ENCODE data around the gene ZBTB4.
A peak's percentile ranks its signal among the peaks of the same experiment; 100 is the strongest.
"Not testable (repeated sequence)": the region's sequence is repeated elsewhere in the genome, so short reads cannot be mapped to it uniquely, and the experiment has no call there.

ZBTB4 gene

GRCh38 chr17:7496470-7497183 lies 17.2 kb upstream of the ZBTB4 start:
- DNase-seq (ENCODE audit: low read depth in 1 of 2, low spot score in 1 of 2) = no peak

GRCh38 chr17:7495906-7496434 lies 16.5 kb upstream of the ZBTB4 start:
- no peak for DNase-seq (ENCODE audit: low read depth in 1 of 2, low spot score in 1 of 2)

GRCh38 chr17:7493941-7494340 lies 14.5 kb upstream of the ZBTB4 start:
- DNase-seq (ENCODE audit: low read depth in 1 of 2, low spot score in 1 of 2) = no peak

- DNase-seq (ENCODE audit: low read depth in 1 of 2, low spot score in 1 of 2) = no peak
Observed at GRCh38 chr17:7491583-7491982, 12.2 kb upstream of the ZBTB4 start.

GRCh38 chr17:7490144-7490543 lies 10.7 kb upstream of the ZBTB4 start:
- DNase-seq (ENCODE audit: low read depth in 1 of 2, low spot score in 1 of 2) = no peak

- no peak for DNase-seq (ENCODE audit: low read depth in 1 of 2, low spot score in 1 of 2)
Observed at GRCh38 chr17:7486181-7486580, 6.8 kb upstream of the ZBTB4 start.

- DNase-seq (ENCODE audit: low read depth in 1 of 2, low spot score in 1 of 2) = no peak
Observed at GRCh38 chr17:7484919-7485377, 5.5 kb upstream of the ZBTB4 start.

GRCh38 chr17:7484067-7484918 lies 4.9 kb upstream of the ZBTB4 start, which contains the start of gene POLR2A:
Gene POLR2A (plus strand): TSS chr17:7484366.
- DNase-seq (ENCODE audit: low read depth in 1 of 2, low spot score in 1 of 2) = peak; percentile 98

GRCh38 chr17:7483255-7484066 lies 4.0 kb upstream of the ZBTB4 start:
- DNase-seq (ENCODE audit: low read depth in 1 of 2, low spot score in 1 of 2) = peak; percentile 82 to 92

GRCh38 chr17:7482742-7483088 lies 3.3 kb upstream of the ZBTB4 start:
- not testable (repeated sequence) for DNase-seq (ENCODE audit: low read depth in 1 of 2, low spot score in 1 of 2)

GRCh38 chr17:7481842-7482741 lies 2.7 kb upstream of the ZBTB4 start:
- not testable (repeated sequence) for DNase-seq (ENCODE audit: low read depth in 1 of 2, low spot score in 1 of 2)

GRCh38 chr17:7481275-7481674 lies 1.8 kb upstream of the ZBTB4 start, which contains the start of gene SLC35G6:
Gene SLC35G6 (plus strand): TSS chr17:7481446. CDS start chr17:7481517, 71 bp downstream.
- not testable (repeated sequence) for DNase-seq (ENCODE audit: low read depth in 1 of 2, low spot score in 1 of 2)

- DNase-seq (ENCODE audit: low read depth in 1 of 2, low spot score in 1 of 2) = no peak
Observed at GRCh38 chr17:7480089-7480384, 606 bp upstream of the ZBTB4 start.

GRCh38 chr17:7478276-7479212 lies 887 bp downstream of the ZBTB4 start:
- DNase-seq (ENCODE audit: low read depth in 1 of 2, low spot score in 1 of 2) = peak; percentile 36 to 37

GRCh38 chr17:7477392-7478275 lies 1.8 kb downstream of the ZBTB4 start:
- no peak for DNase-seq (ENCODE audit: low read depth in 1 of 2, low spot score in 1 of 2)

- DNase-seq (ENCODE audit: low read depth in 1 of 2, low spot score in 1 of 2) = no peak
Observed at GRCh38 chr17:7476951-7477350, 2.5 kb downstream of the ZBTB4 start.

- DNase-seq (ENCODE audit: low read depth in 1 of 2, low spot score in 1 of 2) = no peak
Observed at GRCh38 chr17:7476494-7476893, 2.9 kb downstream of the ZBTB4 start.

- no peak for DNase-seq (ENCODE audit: low read depth in 1 of 2, low spot score in 1 of 2)
Observed at GRCh38 chr17:7475764-7476422, 3.5 kb downstream of the ZBTB4 start.

All from stimulated activated CD4-positive, alpha-beta T cell treated with anti-CD3 and anti-CD28 coated beads, Interleukin-15, amount 100 ng/mL, for 1 hour (primary cell).